Measurements from ENCODE around the gene RGS1.
A peak's percentile ranks its signal among the peaks of the same experiment; 100 is the strongest.

RGS1 gene

GRCh38 chr1:192553741-192554140, 21.8 kb upstream of the RGS1 start:
- no peak for DNase-seq (ENCODE audit: low spot score)

GRCh38 chr1:192554904-192555303, 20.7 kb upstream of the RGS1 start:
- DNase-seq (ENCODE audit: low spot score): no peak

- DNase-seq (ENCODE audit: low spot score): no peak
Measured at GRCh38 chr1:192555399-192555798, 20.2 kb upstream of the RGS1 start.

- DNase-seq (ENCODE audit: low spot score): no peak
Measured at GRCh38 chr1:192557841-192558595, 17.6 kb upstream of the RGS1 start.

- DNase-seq (ENCODE audit: low spot score): peak; percentile 42
Measured at GRCh38 chr1:192559115-192560006, 16.2 kb upstream of the RGS1 start.

GRCh38 chr1:192561301-192561700, 14.3 kb upstream of the RGS1 start:
- no peak for DNase-seq (ENCODE audit: low spot score)

- DNase-seq (ENCODE audit: low spot score): no peak
Measured at GRCh38 chr1:192563129-192563528, 12.4 kb upstream of the RGS1 start.

- no peak for DNase-seq (ENCODE audit: low spot score)
Measured at GRCh38 chr1:192564099-192564498, 11.5 kb upstream of the RGS1 start.

- no peak for DNase-seq (ENCODE audit: low spot score)
Measured at GRCh38 chr1:192565946-192566345, 9.6 kb upstream of the RGS1 start.

GRCh38 chr1:192566657-192567056, 8.9 kb upstream of the RGS1 start:
- DNase-seq (ENCODE audit: low spot score): no peak

- DNase-seq (ENCODE audit: low spot score): no peak
Measured at GRCh38 chr1:192568063-192568462, 7.5 kb upstream of the RGS1 start.

- no peak for DNase-seq (ENCODE audit: low spot score)
Measured at GRCh38 chr1:192571668-192572067, 3.9 kb upstream of the RGS1 start.

GRCh38 chr1:192573499-192573898, 2.1 kb upstream of the RGS1 start:
- peak; percentile 39 for DNase-seq (ENCODE audit: low spot score)

GRCh38 chr1:192574073-192574472, 1.5 kb upstream of the RGS1 start:
- DNase-seq (ENCODE audit: low spot score): no peak

GRCh38 chr1:192576190-192577144, 894 bp downstream of the RGS1 start:
- DNase-seq (ENCODE audit: low spot score): no peak

- no peak for DNase-seq (ENCODE audit: low spot score)
Measured at GRCh38 chr1:192577145-192578140, 1.9 kb downstream of the RGS1 start.

GRCh38 chr1:192578144-192578909, 2.8 kb downstream of the RGS1 start:
- DNase-seq (ENCODE audit: low spot score): no peak

- no peak for DNase-seq (ENCODE audit: low spot score)
Measured at GRCh38 chr1:192579010-192579738, 3.6 kb downstream of the RGS1 start.

- peak; percentile 17 for DNase-seq (ENCODE audit: low spot score)
Measured at GRCh38 chr1:192580351-192580962, 4.9 kb downstream of the RGS1 start.

Data from AG08396 (cell line).